ENCODE results near the gene SERPINA1.

SERPINA1 gene

GRCh38 chr14:94337274-94337673 is 51.1 kb downstream of the SERPINA1 start:
- no peak for TF ChIP-seq HDGF (IDR thresholded peaks at IDR 0.05; ENCODE audit: borderline replicate concordance)
- TF ChIP-seq TARDBP (IDR thresholded peaks at IDR 0.05): no peak
- CTCF ChIA-PET: no interaction called here
- no peak for DNase-seq (ENCODE audit: extremely low spot score)
- POLR2A ChIA-PET: no interaction called here

GRCh38 chr14:94334872-94335271 is 53.5 kb downstream of the SERPINA1 start:
- DNase-seq (ENCODE audit: extremely low spot score): no peak
- ChIA-PET POLR2A (no interaction called here), CTCF (no interaction called here)
- TF ChIP-seq FOXA1 (IDR thresholded peaks at IDR 0.05): no peak
- TF ChIP-seq SUZ12 (IDR thresholded peaks at IDR 0.05): no peak
- no peak for TF ChIP-seq NFRKB (IDR thresholded peaks at IDR 0.05)
- TF ChIP-seq BHLHE40 (IDR thresholded peaks at IDR 0.05; ENCODE audit: borderline replicate concordance): no peak
- no peak for TF ChIP-seq ELF4 (IDR thresholded peaks at IDR 0.05)
- no peak for TF ChIP-seq ZNF384 (IDR thresholded peaks at IDR 0.05)
- TF ChIP-seq TARDBP (IDR thresholded peaks at IDR 0.05): no peak
- no peak for TF ChIP-seq HDGF (IDR thresholded peaks at IDR 0.05; ENCODE audit: borderline replicate concordance)
- TF ChIP-seq LEF1 (IDR thresholded peaks at IDR 0.05; ENCODE audit: borderline replicate concordance): no peak
- no peak for TF ChIP-seq L3MBTL2 (conservative IDR thresholded peaks at IDR 0.05)
- no peak for TF ChIP-seq FOXM1 (IDR thresholded peaks at IDR 0.05; ENCODE audit: borderline replicate concordance)
- TF ChIP-seq SP1 (IDR thresholded peaks at IDR 0.05): no peak
- no peak for TF ChIP-seq PKNOX1 (IDR thresholded peaks at IDR 0.05)
- no peak for TF ChIP-seq ARNT (IDR thresholded peaks at IDR 0.05)
- no peak for TF ChIP-seq CTBP1 (IDR thresholded peaks at IDR 0.05; ENCODE audit: borderline replicate concordance)

- ChIA-PET CTCF (no interaction called here), POLR2A (no interaction called here)
- TF ChIP-seq FOXM1 (IDR thresholded peaks at IDR 0.05; ENCODE audit: borderline replicate concordance) (no peak), FOXA1 (IDR thresholded peaks at IDR 0.05) (no peak), ZNF384 (IDR thresholded peaks at IDR 0.05) (no peak), ELF4 (IDR thresholded peaks at IDR 0.05) (no peak), HDGF (IDR thresholded peaks at IDR 0.05; ENCODE audit: borderline replicate concordance) (no peak), TARDBP (IDR thresholded peaks at IDR 0.05) (no peak), CTBP1 (IDR thresholded peaks at IDR 0.05; ENCODE audit: borderline replicate concordance) (no peak), LEF1 (IDR thresholded peaks at IDR 0.05; ENCODE audit: borderline replicate concordance) (no peak), NFRKB (IDR thresholded peaks at IDR 0.05) (no peak), FOXK2 (IDR thresholded peaks at IDR 0.05) (no peak), ARNT (IDR thresholded peaks at IDR 0.05) (no peak)
- no peak for DNase-seq (ENCODE audit: extremely low spot score)
Measured at GRCh38 chr14:94332587-94332986, 55.8 kb downstream of the SERPINA1 start.

GRCh38 chr14:94332063-94332583 is 56.3 kb downstream of the SERPINA1 start:
- POLR2A ChIA-PET: no interaction called here
- DNase-seq (ENCODE audit: extremely low spot score): no peak
- CTCF ChIA-PET: no interaction called here
- no peak for TF ChIP-seq FOXA1 (IDR thresholded peaks at IDR 0.05)

GRCh38 chr14:94331462-94331861 is 56.9 kb downstream of the SERPINA1 start:
- ChIA-PET POLR2A (no interaction called here), CTCF (no interaction called here)
- no peak for DNase-seq (ENCODE audit: extremely low spot score)
- TF ChIP-seq SP1 (IDR thresholded peaks at IDR 0.05) (no peak), ELF4 (IDR thresholded peaks at IDR 0.05) (no peak)

- no peak for DNase-seq (ENCODE audit: extremely low spot score)
- TF ChIP-seq BHLHE40 (IDR thresholded peaks at IDR 0.05; ENCODE audit: borderline replicate concordance): no peak
- no peak for TF ChIP-seq HDGF (IDR thresholded peaks at IDR 0.05; ENCODE audit: borderline replicate concordance)
- CTCF ChIA-PET: no interaction called here
- POLR2A ChIA-PET: no interaction called here
Measured at GRCh38 chr14:94330857-94331256, 57.5 kb downstream of the SERPINA1 start.

- no peak for TF ChIP-seq SP1 (IDR thresholded peaks at IDR 0.05)
- no peak for TF ChIP-seq FOXM1 (IDR thresholded peaks at IDR 0.05; ENCODE audit: borderline replicate concordance)
- TF ChIP-seq L3MBTL2 (conservative IDR thresholded peaks at IDR 0.05): no peak
- no peak for TF ChIP-seq ELF4 (IDR thresholded peaks at IDR 0.05)
- no peak for TF ChIP-seq FOXA1 (IDR thresholded peaks at IDR 0.05)
- no peak for TF ChIP-seq LEF1 (IDR thresholded peaks at IDR 0.05; ENCODE audit: borderline replicate concordance)
- TF ChIP-seq CTBP1 (IDR thresholded peaks at IDR 0.05; ENCODE audit: borderline replicate concordance): no peak
- TF ChIP-seq SUZ12 (IDR thresholded peaks at IDR 0.05): no peak
- no peak for DNase-seq (ENCODE audit: extremely low spot score)
- ChIA-PET CTCF (no interaction called here), POLR2A (no interaction called here)
Measured at GRCh38 chr14:94330432-94330831, 58.0 kb downstream of the SERPINA1 start.

GRCh38 chr14:94329857-94330256 is 58.5 kb downstream of the SERPINA1 start:
- POLR2A ChIA-PET: no interaction called here
- CTCF ChIA-PET: no interaction called here
- TF ChIP-seq CTBP1 (IDR thresholded peaks at IDR 0.05; ENCODE audit: borderline replicate concordance) (no peak), SP1 (IDR thresholded peaks at IDR 0.05) (no peak)
- DNase-seq (ENCODE audit: extremely low spot score): no peak

- ChIA-PET CTCF (no interaction called here), POLR2A (no interaction called here)
- TF ChIP-seq BHLHE40 (IDR thresholded peaks at IDR 0.05; ENCODE audit: borderline replicate concordance): no peak
- no peak for TF ChIP-seq HDGF (IDR thresholded peaks at IDR 0.05; ENCODE audit: borderline replicate concordance)
- TF ChIP-seq ZNF384 (IDR thresholded peaks at IDR 0.05): no peak
- TF ChIP-seq CTBP1 (IDR thresholded peaks at IDR 0.05; ENCODE audit: borderline replicate concordance): no peak
- no peak for TF ChIP-seq FOXK2 (IDR thresholded peaks at IDR 0.05)
- TF ChIP-seq NFRKB (IDR thresholded peaks at IDR 0.05): no peak
- no peak for TF ChIP-seq SUZ12 (IDR thresholded peaks at IDR 0.05)
- TF ChIP-seq L3MBTL2 (conservative IDR thresholded peaks at IDR 0.05): no peak
- TF ChIP-seq ELF4 (IDR thresholded peaks at IDR 0.05): no peak
- TF ChIP-seq TARDBP (IDR thresholded peaks at IDR 0.05): no peak
- no peak for TF ChIP-seq SP1 (IDR thresholded peaks at IDR 0.05)
- DNase-seq (ENCODE audit: extremely low spot score): no peak
Measured at GRCh38 chr14:94328196-94328595, 60.2 kb downstream of the SERPINA1 start.

Measured in HEK293T (cell line).